Naive thymus-derived CD8-positive, alpha-beta T cell (primary cell): ENCODE measurements around the gene RALGAPA2. TPM values are rescaled to one million over a fixed set of nuclear protein-coding genes. Genes with fewer than 3 reads are reported as not detected.
"Not testable (repeated sequence)": the region's sequence is repeated elsewhere in the genome, so short reads cannot be mapped to it uniquely, and the experiment has no call there.

Experiments used
- ATAC-seq, 2 donors: fragments of 150-1000 bp; cut with Tn5 transposase in 1 of 2; sonication (Bioruptor Pico), chemical (Tn5 transposase) in 1 of 2; 1 replicate in 1 of 2; 2 replicates in 1 of 2; pipeline ENCODE4 v1.10.0; 2021; ENCODE audit warnings: mild to moderate bottlenecking in 2 of 2, moderate library complexity in 2 of 2
- POLR2A ChIA-PET: fragments of 350-600 bp; sonication (Branson Sonifier 250); formaldehyde crosslinking; loops from one replicate; lab custom pipeline; 2021; ENCODE audit warnings: antibody characterized with exemption; lab: Charles Lee
- DNase-seq, 10 donors: peaks; one replicate each; pipeline versions ENCODE4 v3.0.0 to v3.0.0-alpha.2; 2020 to 2022
- H3K27ac Mint-ChIP-seq, 10 donors: one replicate each; pipeline ENCODE4 v1.8.0; 2020 to 2022; ENCODE audit warnings: mild to moderate bottlenecking in 10 of 10, mixed read lengths in 10 of 10, moderate library complexity in 4 of 10, inconsistent platforms in 1 of 10
- H3K27me3 Mint-ChIP-seq, 5 donors: one replicate each; pipeline ENCODE4 v1.8.0; 2021 to 2022; ENCODE audit warnings: mixed read lengths in 5 of 5
- H3K36me3 Mint-ChIP-seq, 3 donors: one replicate each; pipeline ENCODE4 v1.8.0; 2020 to 2022; ENCODE audit warnings: mixed read lengths in 3 of 3, mild to moderate bottlenecking in 2 of 3, inconsistent platforms in 1 of 3
- H3K4me1 Mint-ChIP-seq, 4 donors: one replicate each; pipeline ENCODE4 v1.8.0; 2021 to 2022; ENCODE audit warnings: mixed read lengths in 4 of 4
- H3K4me3 Mint-ChIP-seq, 10 donors: one replicate each; pipeline ENCODE4 v1.8.0; 2020 to 2022; ENCODE audit warnings: mild to moderate bottlenecking in 10 of 10, mixed read lengths in 10 of 10, moderate library complexity in 6 of 10, inconsistent platforms in 1 of 10
- H3K9me3 Mint-ChIP-seq, 9 donors: one replicate each; pipeline ENCODE4 v1.8.0; 2020 to 2022; ENCODE audit warnings: mixed read lengths in 9 of 9, mild to moderate bottlenecking in 3 of 9, inconsistent platforms in 1 of 9, moderate library complexity in 1 of 9
- polyA plus RNA-seq, 3 donors: library from polyadenylated mRNA; unstranded; fragments of 300-500 nt; fragmentation: Illumina TruSeq; gene quantifications; one replicate each; pipeline ENCODE4 v1.2.3, GENCODE V29; 2021
- total RNA-seq, 8 experiments: library from RNA in 2 of 8; stranded (reverse) in 2 of 8; gene quantifications; one replicate each; pipeline ENCODE4 v1.2.3 and lab custom pipeline; 2021 to 2026

The RALGAPA2 gene
- total and polyA plus RNA-seq, 5 experiments from 2014 or later = 4.5 to 32.0 (median 6.8) TPM

GRCh38 chr20:20363434-20363798, 349.0 kb downstream of the RALGAPA2 start:
- POLR2A ChIA-PET = no interaction called here
- no peak overlapping the region for H3K27ac Mint-ChIP-seq
- H3K27me3 Mint-ChIP-seq = peaks cover 20 to 68% (median 49%) of the 10 kb centered on the region in 5 donors
- H3K36me3 Mint-ChIP-seq = no peaks in the 10 kb centered on the region
- H3K4me3 Mint-ChIP-seq = peak overlapping the region in 1 of 10 donors; percentile 19
- no peaks in the 10 kb centered on the region for H3K9me3 Mint-ChIP-seq
- DNase-seq = no peak
- no peak for ATAC-seq
- peaks cover 7 to 42% (median 34%) of the 10 kb centered on the region in 4 donors for H3K4me1 Mint-ChIP-seq

GRCh38 chr20:20362774-20363433, 349.5 kb downstream of the RALGAPA2 start:
- DNase-seq = no peak
- ATAC-seq = no peak
- peaks cover 7 to 42% (median 34%) of the 10 kb centered on the region in 4 donors for H3K4me1 Mint-ChIP-seq
- POLR2A ChIA-PET = no interaction called here
- H3K27me3 Mint-ChIP-seq = peaks cover 20 to 68% (median 49%) of the 10 kb centered on the region in 5 donors
- no peaks in the 10 kb centered on the region for H3K36me3 Mint-ChIP-seq
- no peaks in the 10 kb centered on the region for H3K9me3 Mint-ChIP-seq
- H3K27ac Mint-ChIP-seq = no peak overlapping the region
- peak overlapping the region in 2 of 10 donors; percentile 19 to 22 for H3K4me3 Mint-ChIP-seq

GRCh38 chr20:20360464-20360863, 352.0 kb downstream of the RALGAPA2 start:
- peak overlapping the region in 8 of 10 donors; percentile 45 to 69 (median 54) for H3K4me3 Mint-ChIP-seq
- H3K27ac Mint-ChIP-seq = peak overlapping the region in 2 of 10 donors; percentile 17 to 26
- ATAC-seq (peak in 1 of 2 donors; percentile 41), DNase-seq (peak in 3 of 10 donors; percentile 2 to 10 (median 5))
- no peaks in the 10 kb centered on the region for H3K9me3 Mint-ChIP-seq
- peaks cover 7 to 34% (median 31%) of the 10 kb centered on the region in 4 donors for H3K4me1 Mint-ChIP-seq
- H3K27me3 Mint-ChIP-seq = peaks cover 17 to 51% (median 39%) of the 10 kb centered on the region in 5 donors
- H3K36me3 Mint-ChIP-seq = no peaks in the 10 kb centered on the region
- POLR2A ChIA-PET = no interaction called here

GRCh38 chr20:20359628-20360027, 352.8 kb downstream of the RALGAPA2 start:
- POLR2A ChIA-PET = no interaction called here
- peak overlapping the region in 3 of 10 donors; percentile 5 to 24 (median 6) for H3K4me3 Mint-ChIP-seq
- peaks cover 0 to 2% (median 0%) of the 10 kb centered on the region in 9 donors for H3K9me3 Mint-ChIP-seq

GRCh38 chr20:20358801-20359200, 353.6 kb downstream of the RALGAPA2 start:
- ATAC-seq (no peak), DNase-seq (no peak)
- Mint-ChIP-seq H3K27ac (no peak overlapping the region), H3K4me3 (no peak overlapping the region), H3K36me3 (peaks cover 0 to 2% (median 0%) of the 10 kb centered on the region in 3 donors), H3K9me3 (peaks cover 0 to 3% (median 0%) of the 10 kb centered on the region in 9 donors), H3K4me1 (peaks cover 9 to 32% (median 27%) of the 10 kb centered on the region in 4 donors), H3K27me3 (peaks cover 20 to 54% (median 40%) of the 10 kb centered on the region in 5 donors)
- POLR2A ChIA-PET = no interaction called here

More at GRCh38 chr20:20359628-20360027, 352.8 kb downstream of the RALGAPA2 start:
- Mint-ChIP-seq H3K36me3 (no peaks in the 10 kb centered on the region), H3K27me3 (peaks cover 14 to 50% (median 36%) of the 10 kb centered on the region in 5 donors), H3K4me1 (peaks cover 7 to 34% (median 29%) of the 10 kb centered on the region in 4 donors), H3K27ac (peak overlapping the region in 1 of 10 donors; percentile 46)
- DNase-seq (no peak), ATAC-seq (no peak)

GRCh38 chr20:20355503-20355902, 356.9 kb downstream of the RALGAPA2 start:
- H3K4me3 Mint-ChIP-seq, H3K36me3 Mint-ChIP-seq, POLR2A ChIA-PET, ATAC-seq, H3K27ac Mint-ChIP-seq, H3K9me3 Mint-ChIP-seq, DNase-seq: not testable (repeated sequence)
- Mint-ChIP-seq H3K27me3 (peaks cover 24 to 41% (median 28%) of the 10 kb centered on the region in 5 donors), H3K4me1 (peaks cover 6 to 12% (median 11%) of the 10 kb centered on the region in 4 donors)

- ATAC-seq (no peak), DNase-seq (no peak)
- H3K27me3 Mint-ChIP-seq = peaks cover 29 to 50% (median 35%) of the 10 kb centered on the region in 5 donors
- H3K4me3 Mint-ChIP-seq = no peak overlapping the region
- peaks cover 0 to 2% (median 0%) of the 10 kb centered on the region in 4 donors for H3K4me1 Mint-ChIP-seq
- H3K27ac Mint-ChIP-seq = no peak overlapping the region
- H3K36me3 Mint-ChIP-seq = peaks cover 0 to 2% (median 0%) of the 10 kb centered on the region in 3 donors
- POLR2A ChIA-PET = no interaction called here
- H3K9me3 Mint-ChIP-seq = peaks cover 0 to 8% (median 3%) of the 10 kb centered on the region in 9 donors
Observed at GRCh38 chr20:20353576-20353975, 358.9 kb downstream of the RALGAPA2 start.

GRCh38 chr20:20344476-20344875, 368.0 kb downstream of the RALGAPA2 start:
- H3K27ac Mint-ChIP-seq = no peak overlapping the region

GRCh38 chr20:20343932-20344331, 368.5 kb downstream of the RALGAPA2 start:
- no peak overlapping the region for H3K4me3 Mint-ChIP-seq
- H3K27me3 Mint-ChIP-seq = peaks cover 9 to 20% (median 13%) of the 10 kb centered on the region in 5 donors
- no peak for DNase-seq
- ATAC-seq = no peak
- H3K27ac Mint-ChIP-seq = no peak overlapping the region
- H3K9me3 Mint-ChIP-seq = peaks cover 0 to 19% (median 6%) of the 10 kb centered on the region in 9 donors
- H3K36me3 Mint-ChIP-seq = peaks cover 0 to 7% (median 0%) of the 10 kb centered on the region in 3 donors
- H3K4me1 Mint-ChIP-seq = peaks cover 0 to 2% (median 0%) of the 10 kb centered on the region in 4 donors
- POLR2A ChIA-PET = no interaction called here

More at GRCh38 chr20:20344476-20344875, 368.0 kb downstream of the RALGAPA2 start:
- ATAC-seq (no peak), DNase-seq (no peak)
- peaks cover 13 to 24% (median 18%) of the 10 kb centered on the region in 5 donors for H3K27me3 Mint-ChIP-seq
- H3K4me3 Mint-ChIP-seq = no peak overlapping the region
- H3K4me1 Mint-ChIP-seq = peaks cover 0 to 2% (median 0%) of the 10 kb centered on the region in 4 donors
- POLR2A ChIA-PET = no interaction called here
- H3K36me3 Mint-ChIP-seq = peaks cover 0 to 7% (median 0%) of the 10 kb centered on the region in 3 donors
- H3K9me3 Mint-ChIP-seq = peaks cover 0 to 19% (median 6%) of the 10 kb centered on the region in 9 donors
